ENCODE data around the gene SPACA5.

DNA sequence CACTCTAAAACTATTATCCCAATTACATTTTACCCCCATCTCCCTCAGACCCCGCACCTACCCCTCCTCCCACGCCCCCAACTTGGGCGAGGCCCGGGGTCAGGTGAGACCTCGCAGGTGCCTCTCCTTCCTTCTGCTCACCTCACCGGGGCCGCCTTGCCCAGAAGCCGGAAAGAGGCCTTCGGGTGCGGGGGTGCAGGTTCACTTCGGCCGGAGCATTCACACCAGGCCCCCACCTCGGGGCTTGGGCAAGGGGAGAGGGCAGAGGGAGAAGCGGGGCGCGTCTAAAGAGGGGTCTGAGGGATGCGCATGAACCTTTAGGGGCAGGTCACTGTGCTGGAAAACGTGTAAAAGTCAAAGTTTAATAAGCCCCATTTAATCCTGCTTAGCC is 3.4 kb upstream of the SPACA5 start:
- TF ChIP-seq, protein P1, sequence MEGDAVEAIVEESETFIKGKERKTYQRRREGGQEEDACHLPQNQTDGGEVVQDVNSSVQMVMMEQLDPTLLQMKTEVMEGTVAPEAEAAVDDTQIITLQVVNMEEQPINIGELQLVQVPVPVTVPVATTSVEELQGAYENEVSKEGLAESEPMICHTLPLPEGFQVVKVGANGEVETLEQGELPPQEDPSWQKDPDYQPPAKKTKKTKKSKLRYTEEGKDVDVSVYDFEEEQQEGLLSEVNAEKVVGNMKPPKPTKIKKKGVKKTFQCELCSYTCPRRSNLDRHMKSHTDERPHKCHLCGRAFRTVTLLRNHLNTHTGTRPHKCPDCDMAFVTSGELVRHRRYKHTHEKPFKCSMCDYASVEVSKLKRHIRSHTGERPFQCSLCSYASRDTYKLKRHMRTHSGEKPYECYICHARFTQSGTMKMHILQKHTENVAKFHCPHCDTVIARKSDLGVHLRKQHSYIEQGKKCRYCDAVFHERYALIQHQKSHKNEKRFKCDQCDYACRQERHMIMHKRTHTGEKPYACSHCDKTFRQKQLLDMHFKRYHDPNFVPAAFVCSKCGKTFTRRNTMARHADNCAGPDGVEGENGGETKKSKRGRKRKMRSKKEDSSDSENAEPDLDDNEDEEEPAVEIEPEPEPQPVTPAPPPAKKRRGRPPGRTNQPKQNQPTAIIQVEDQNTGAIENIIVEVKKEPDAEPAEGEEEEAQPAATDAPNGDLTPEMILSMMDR (IDR thresholded peaks at IDR 0.05; ENCODE audit: low read depth, low read length, poor library complexity, severe bottlenecking): no peak
- no peak for TF ChIP-seq EZH2phosphoT487 (IDR thresholded peaks at IDR 0.05; ENCODE audit: borderline replicate concordance, low read length)

Data from DOHH2 (cell line).